ENCODE results near the gene PDXK. TPM values are rescaled to one million over a fixed set of nuclear protein-coding genes. Genes with fewer than 3 reads are reported as not detected.

PDXK gene
- total RNA-seq, 1 donor from 2014 or later, result 92.4 TPM

GRCh38 chr21:43723648-43724047 is 4.7 kb downstream of the PDXK start:
- intact Hi-C loops (cut with micrococcal nuclease), result no loop called here

DNA sequence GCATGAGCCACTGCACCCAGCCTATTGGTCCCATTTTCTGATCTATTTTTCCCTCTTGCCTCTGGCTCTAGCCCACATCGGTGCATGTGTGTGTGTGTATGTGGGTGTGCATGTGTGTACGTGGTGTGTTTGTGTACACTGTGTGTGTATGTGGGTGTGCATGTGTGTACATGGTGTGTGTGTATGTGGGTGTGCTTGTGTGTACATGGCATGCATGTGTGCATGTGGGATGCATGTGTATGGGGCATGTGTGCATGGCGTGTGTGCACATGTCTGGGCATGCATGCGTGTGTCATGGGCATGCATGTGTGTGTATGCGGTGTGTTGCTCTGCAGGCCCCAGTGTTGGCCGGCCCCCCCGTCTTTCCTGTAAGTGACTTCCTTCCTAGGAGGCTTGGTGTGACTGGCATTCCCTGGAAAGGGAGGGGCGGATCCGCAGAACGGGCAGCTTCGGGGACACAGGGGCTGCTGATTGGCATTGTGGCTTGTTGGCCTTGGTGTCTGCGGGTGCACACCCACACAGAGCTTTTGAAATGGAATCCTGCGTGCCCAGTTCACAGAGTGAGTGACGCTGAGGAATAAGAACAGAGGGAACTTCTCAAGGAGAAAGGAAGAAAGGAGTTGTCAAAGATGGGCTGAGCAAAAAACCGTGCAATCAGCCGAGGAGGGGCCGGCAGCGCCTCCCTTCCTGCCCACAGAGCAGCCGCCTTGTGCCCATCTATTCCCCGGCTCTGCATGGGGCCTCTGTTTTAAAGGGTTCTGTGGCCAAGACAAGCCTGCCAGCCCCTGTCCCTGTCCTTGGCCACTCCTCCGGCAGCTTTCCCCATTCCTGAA is 8.0 kb downstream of the PDXK start:
- intact Hi-C loops (cut with micrococcal nuclease), result loop anchor here (5.0 kb wide), 2 partner anchors 50 to 65 kb away; partner anchors contain the start of gene CSTB

- intact Hi-C loops (cut with micrococcal nuclease), result loop anchor here (5.0 kb wide), 2 partner anchors 50 to 65 kb away; partner anchors contain the start of gene CSTB
Measured at GRCh38 chr21:43727519-43728153, 8.7 kb downstream of the PDXK start.

GRCh38 chr21:43728154-43728466 is 9.2 kb downstream of the PDXK start:
- intact Hi-C loops (cut with micrococcal nuclease), result loop anchor here (5.0 kb wide), 2 partner anchors 49 to 66 kb away; partner anchors contain the start of gene CSTB

- intact Hi-C loops (cut with micrococcal nuclease), result loop anchor here (5.0 kb wide), 2 partner anchors 49 to 66 kb away; partner anchors contain the start of gene CSTB
Measured at GRCh38 chr21:43728467-43729390, 9.8 kb downstream of the PDXK start.

- intact Hi-C loops (cut with micrococcal nuclease), result no loop called here
Measured at GRCh38 chr21:43731476-43731875, 12.5 kb downstream of the PDXK start.

- intact Hi-C loops (cut with micrococcal nuclease), result no loop called here
Measured at GRCh38 chr21:43731891-43732711, 13.2 kb downstream of the PDXK start.

- intact Hi-C loops (cut with micrococcal nuclease), result no loop called here
Measured at GRCh38 chr21:43733060-43733459, 14.1 kb downstream of the PDXK start.

DNA sequence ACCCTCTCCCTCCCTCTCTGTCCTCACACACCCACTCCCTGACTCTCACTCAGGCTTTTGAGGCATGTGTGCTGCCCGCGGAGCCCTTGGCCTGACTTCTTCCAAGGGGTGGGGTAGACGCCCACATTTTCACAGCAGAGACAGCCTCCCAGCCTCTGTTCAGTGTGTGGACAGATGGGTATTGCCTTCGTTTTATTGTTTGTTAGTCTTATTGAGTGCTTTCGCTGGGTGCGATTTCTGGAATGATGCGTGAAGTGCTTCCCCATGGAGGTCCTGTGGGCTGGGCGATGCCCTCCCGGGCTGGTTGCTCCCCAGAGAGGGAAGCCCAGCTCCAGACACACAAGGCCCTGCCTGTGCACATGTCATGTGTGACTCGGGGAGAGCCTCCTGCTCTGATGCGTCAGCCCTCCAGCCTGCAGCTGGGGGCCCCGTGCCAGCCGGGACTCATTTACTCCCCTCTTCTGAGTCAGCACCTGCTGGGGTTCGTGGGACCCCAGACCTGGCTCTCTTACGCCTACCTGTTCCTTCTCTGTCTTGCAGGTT is 14.7 kb downstream of the PDXK start:
- intact Hi-C loops (cut with micrococcal nuclease), result no loop called here

DNA sequence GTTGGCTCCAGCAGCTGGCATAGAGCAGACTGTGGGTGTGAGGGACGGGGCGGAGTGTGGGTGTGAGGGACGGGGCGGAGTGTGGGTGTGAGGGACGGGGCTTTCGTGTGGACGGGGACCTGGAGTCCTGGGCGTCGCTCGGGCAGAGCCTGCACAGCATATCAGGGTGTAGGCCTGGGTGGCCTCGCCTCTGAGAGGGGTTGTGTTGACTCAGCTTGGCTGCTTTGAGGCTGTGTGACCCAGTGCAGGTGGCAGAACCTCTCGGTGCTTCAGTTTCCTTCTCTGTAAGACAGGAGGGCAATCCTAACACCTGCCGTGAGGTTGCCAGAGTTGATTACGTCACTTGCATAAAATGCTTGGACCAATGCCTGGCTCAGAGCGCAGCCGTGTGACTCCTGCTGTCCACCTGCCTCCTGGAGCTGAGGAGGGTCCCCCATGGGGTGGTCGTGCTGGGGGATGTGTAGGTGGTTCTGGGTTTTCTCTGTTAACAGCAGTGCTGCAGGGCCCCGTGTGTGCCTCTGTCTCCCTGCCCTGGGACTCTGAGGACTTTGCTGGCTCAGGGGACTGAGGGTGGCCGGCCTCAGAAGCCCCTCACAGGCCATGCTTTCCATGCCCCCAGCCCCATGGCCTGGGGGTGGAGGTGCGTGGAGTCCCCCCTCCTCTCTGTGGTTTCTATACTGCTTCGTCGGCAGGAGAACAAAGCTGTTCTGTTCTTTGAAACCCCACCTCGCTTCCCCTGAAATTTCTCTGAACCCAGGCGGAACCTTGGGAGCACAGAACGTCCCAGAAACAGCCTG is 15.4 kb downstream of the PDXK start:
- intact Hi-C loops (cut with micrococcal nuclease), result no loop called here

GRCh38 chr21:43734928-43735229 is 15.9 kb downstream of the PDXK start:
- intact Hi-C loops (cut with micrococcal nuclease), result no loop called here

GRCh38 chr21:43735236-43736091 is 16.5 kb downstream of the PDXK start:
- intact Hi-C loops (cut with micrococcal nuclease), result no loop called here

DNA sequence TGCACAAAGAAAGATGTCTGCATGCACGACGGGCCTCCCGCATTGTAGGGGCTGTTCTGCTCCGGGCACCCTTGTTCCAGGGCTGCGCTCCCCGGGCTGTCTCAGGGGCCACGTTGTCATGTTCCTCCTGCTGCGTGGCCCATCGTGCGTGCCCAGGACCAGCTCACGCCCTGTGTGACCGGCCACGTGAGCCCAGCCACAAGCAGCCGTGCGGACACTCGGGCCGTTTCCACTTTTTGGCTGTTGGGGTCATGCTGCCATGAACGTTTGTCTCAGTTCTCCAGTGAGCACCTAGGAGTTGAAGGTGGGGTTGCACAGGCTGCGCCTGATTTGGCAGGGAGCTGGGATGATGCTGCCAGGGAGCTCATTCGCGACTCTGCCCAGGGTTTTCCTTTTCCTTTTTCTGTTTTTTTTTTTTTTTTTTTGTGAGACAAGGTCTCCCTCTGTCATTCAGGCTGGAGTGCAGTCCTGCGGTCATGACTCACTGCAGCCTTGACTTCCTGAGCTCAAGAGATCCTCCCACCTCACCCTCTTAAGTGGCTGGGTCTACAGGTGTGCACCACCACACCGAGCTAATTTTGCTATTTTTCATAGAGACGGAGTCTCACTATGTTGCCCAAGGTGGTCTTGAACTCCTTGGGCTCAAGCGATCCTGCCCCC is 17.4 kb downstream of the PDXK start:
- intact Hi-C loops (cut with micrococcal nuclease), result no loop called here

- intact Hi-C loops (cut with micrococcal nuclease), result no loop called here
Measured at GRCh38 chr21:43737158-43737950, 18.4 kb downstream of the PDXK start.

DNA sequence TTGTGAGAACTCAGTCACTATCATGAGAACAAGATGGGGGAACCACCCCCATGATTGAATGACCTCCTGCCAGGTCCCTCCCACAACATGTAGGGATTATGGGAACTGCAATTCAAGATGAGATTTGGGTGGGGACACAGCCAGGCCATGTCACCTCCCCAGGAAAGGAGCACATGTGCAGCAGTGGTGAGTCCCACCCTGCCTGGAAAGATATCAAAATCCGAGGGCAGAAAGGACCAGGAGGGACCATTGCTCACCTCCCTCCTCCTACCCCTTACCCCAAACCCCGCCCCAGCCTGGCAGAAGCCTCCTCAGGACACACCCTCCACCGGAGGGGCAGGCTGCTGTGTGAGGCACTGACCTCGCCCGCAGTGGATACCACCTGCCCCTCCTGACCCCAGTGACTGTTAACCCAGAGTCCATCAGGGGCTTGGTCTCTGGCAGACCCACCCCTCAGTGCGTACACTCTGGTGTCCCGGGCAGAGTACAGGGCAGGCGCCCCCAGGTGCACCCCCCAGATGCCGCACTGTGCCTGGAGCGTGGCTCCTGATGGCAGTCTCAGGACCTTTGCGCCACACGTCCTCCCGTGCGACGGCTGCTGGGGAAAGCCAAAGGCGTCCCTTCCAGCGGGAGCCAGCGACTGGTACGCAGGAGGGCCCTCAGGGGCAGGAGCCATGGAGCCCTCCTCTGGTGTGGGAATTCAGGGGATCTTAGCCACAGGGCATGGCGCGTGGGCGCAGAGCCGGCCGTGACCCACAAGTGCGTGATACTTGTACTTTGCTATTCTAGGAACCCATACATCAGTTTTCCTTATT is 20.9 kb downstream of the PDXK start:
- intact Hi-C loops (cut with micrococcal nuclease), result no loop called here

GRCh38 chr21:43740497-43741156 is 21.7 kb downstream of the PDXK start:
- intact Hi-C loops (cut with micrococcal nuclease), result no loop called here
